ENCODE data around the gene DYNC1H1.

DYNC1H1 gene

GRCh38 chr14:102075155-102075554 is 110.8 kb downstream of the DYNC1H1 start (continued):
- TF ChIP-seq ZSCAN30 (tag by site-specific recombination; IDR thresholded peaks at IDR 0.05) (no peak), ZNF549 (tag by site-specific recombination; IDR thresholded peaks at IDR 0.05) (no peak), ZNF530 (tag by site-specific recombination; IDR thresholded peaks at IDR 0.05; ENCODE audit: low read depth) (no peak), ZBTB49 (tag by site-specific recombination; IDR thresholded peaks at IDR 0.05; ENCODE audit: low read depth) (no peak), IKZF3 (tag by site-specific recombination; IDR thresholded peaks at IDR 0.05) (no peak), BCL11A (tag by site-specific recombination; IDR thresholded peaks at IDR 0.05; ENCODE audit: low read depth) (no peak)
- TF ChIP-seq, protein P1, sequence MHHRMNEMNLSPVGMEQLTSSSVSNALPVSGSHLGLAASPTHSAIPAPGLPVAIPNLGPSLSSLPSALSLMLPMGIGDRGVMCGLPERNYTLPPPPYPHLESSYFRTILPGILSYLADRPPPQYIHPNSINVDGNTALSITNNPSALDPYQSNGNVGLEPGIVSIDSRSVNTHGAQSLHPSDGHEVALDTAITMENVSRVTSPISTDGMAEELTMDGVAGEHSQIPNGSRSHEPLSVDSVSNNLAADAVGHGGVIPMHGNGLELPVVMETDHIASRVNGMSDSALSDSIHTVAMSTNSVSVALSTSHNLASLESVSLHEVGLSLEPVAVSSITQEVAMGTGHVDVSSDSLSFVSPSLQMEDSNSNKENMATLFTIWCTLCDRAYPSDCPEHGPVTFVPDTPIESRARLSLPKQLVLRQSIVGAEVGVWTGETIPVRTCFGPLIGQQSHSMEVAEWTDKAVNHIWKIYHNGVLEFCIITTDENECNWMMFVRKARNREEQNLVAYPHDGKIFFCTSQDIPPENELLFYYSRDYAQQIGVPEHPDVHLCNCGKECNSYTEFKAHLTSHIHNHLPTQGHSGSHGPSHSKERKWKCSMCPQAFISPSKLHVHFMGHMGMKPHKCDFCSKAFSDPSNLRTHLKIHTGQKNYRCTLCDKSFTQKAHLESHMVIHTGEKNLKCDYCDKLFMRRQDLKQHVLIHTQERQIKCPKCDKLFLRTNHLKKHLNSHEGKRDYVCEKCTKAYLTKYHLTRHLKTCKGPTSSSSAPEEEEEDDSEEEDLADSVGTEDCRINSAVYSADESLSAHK (tag by site-specific recombination; IDR thresholded peaks at IDR 0.05), result no peak
- TF ChIP-seq, protein P2, sequence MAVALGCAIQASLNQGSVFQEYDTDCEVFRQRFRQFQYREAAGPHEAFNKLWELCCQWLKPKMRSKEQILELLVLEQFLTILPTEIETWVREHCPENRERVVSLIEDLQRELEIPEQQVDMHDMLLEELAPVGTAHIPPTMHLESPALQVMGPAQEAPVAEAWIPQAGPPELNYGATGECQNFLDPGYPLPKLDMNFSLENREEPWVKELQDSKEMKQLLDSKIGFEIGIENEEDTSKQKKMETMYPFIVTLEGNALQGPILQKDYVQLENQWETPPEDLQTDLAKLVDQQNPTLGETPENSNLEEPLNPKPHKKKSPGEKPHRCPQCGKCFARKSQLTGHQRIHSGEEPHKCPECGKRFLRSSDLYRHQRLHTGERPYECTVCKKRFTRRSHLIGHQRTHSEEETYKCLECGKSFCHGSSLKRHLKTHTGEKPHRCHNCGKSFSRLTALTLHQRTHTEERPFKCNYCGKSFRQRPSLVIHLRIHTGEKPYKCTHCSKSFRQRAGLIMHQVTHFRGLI (tag by site-specific recombination; IDR thresholded peaks at IDR 0.05), result no peak

GRCh38 chr14:102077382-102077709 is 113.0 kb downstream of the DYNC1H1 start:
- ChIA-PET POLR2A (interaction anchor here (0.8 to 1.4 kb wide), 4 partner anchors 9 to 31 kb away, joined by 3 to 7 read pairs (median 4); no protein-coding TSS in a partner anchor), CTCF (interaction anchor here (0.6 to 0.9 kb wide), 2 partner anchors 18 to 195 kb away, joined by 3 to 5 read pairs; no protein-coding TSS in a partner anchor)
- TF ChIP-seq ZFHX2 (tag by site-specific recombination; conservative IDR thresholded peaks at IDR 0.05), result no peak
- TF ChIP-seq ZBTB21 (tag by site-specific recombination; IDR thresholded peaks at IDR 0.05), result no peak
- TF ChIP-seq SP2 (tag by site-specific recombination; IDR thresholded peaks at IDR 0.05), result 0 out of 2 replicates have a peak, but pooled peaks have one; percentile 12
- no peak for TF ChIP-seq ZNF513 (tag by site-specific recombination; IDR thresholded peaks at IDR 0.05)
- TF ChIP-seq GLIS2 (tag by site-specific recombination; IDR thresholded peaks at IDR 0.05), result peak; percentile 23; the same call in 1 of the 2 replicates
- peak; percentile 99 for TF ChIP-seq ZNF600 (tag by site-specific recombination; IDR thresholded peaks at IDR 0.05)
- TF ChIP-seq PATZ1 (tag by site-specific recombination; IDR thresholded peaks at IDR 0.05), result peak; percentile 22; the same call in 1 of the 2 replicates
- TF ChIP-seq, protein P3, sequence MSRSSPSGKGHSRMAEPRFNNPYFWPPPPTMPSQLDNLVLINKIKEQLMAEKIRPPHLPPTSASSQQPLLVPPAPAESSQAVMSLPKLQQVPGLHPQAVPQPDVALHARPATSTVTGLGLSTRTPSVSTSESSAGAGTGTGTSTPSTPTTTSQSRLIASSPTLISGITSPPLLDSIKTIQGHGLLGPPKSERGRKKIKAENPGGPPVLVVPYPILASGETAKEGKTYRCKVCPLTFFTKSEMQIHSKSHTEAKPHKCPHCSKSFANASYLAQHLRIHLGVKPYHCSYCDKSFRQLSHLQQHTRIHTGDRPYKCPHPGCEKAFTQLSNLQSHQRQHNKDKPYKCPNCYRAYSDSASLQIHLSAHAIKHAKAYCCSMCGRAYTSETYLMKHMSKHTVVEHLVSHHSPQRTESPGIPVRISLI (tag by site-specific recombination; IDR thresholded peaks at IDR 0.05), result peak; percentile 14; the same call in 1 of the 2 replicates
- Histone ChIP-seq H3K27ac (ENCODE audit: extremely low read depth, low read depth, low read length) (no peak overlapping the region), H3K4me1 (ENCODE audit: control insufficient read depth, insufficient read depth, low read length) (no peaks in the 10 kb centered on the region), H3K4me3 (ENCODE audit: low read depth, low read length) (no peak overlapping the region), H3K36me3 (ENCODE audit: control insufficient read depth in 2 of 2, insufficient read depth in 1 of 2, low read length in 2 of 2) (peaks cover 41 to 44% of the 10 kb centered on the region in 2 experiments), H3K9me3 (ENCODE audit: control insufficient read depth, insufficient read depth, low read depth, low read length) (no peaks in the 10 kb centered on the region)
